Upper lobe of left lung (tissue), 4 donors: Measurements from ENCODE around the gene DAZAP1.

Experiments
- EP300 ChIP-seq, 4 donors: sonication (generic); formaldehyde crosslinking; IDR thresholded peaks; one replicate each; pipeline ENCODE4 v1.5.1; 2017; ENCODE audit warnings: antibody characterized with exemption in 4 of 4, control low read depth in 2 of 4
- POLR2A ChIP-seq, 4 donors: fragments of 450-650 bp; IDR thresholded peaks; one replicate each; pipeline ENCODE4 v1.5.1; 2016 to 2017; ENCODE audit warnings: antibody characterized with exemption in 4 of 4, mild to moderate bottlenecking in 2 of 4
- POLR2AphosphoS5 ChIP-seq, 2 donors: sonication (generic); formaldehyde crosslinking; IDR thresholded peaks; one replicate each; pipeline ENCODE4 v1.5.1; 2017; ENCODE audit warnings: antibody characterized with exemption in 2 of 2
- TF ChIP-seq, protein P1 (sequence below), 6 experiments: fragments of 450-650 bp in 4 of 6; fragments of 200-600 bp in 2 of 6; sonication (generic) in 2 of 6; IDR thresholded peaks; one replicate each; pipeline ENCODE4 v1.5.1; 2016 to 2019; ENCODE audit warnings: antibody characterized with exemption in 6 of 6

DNA sequence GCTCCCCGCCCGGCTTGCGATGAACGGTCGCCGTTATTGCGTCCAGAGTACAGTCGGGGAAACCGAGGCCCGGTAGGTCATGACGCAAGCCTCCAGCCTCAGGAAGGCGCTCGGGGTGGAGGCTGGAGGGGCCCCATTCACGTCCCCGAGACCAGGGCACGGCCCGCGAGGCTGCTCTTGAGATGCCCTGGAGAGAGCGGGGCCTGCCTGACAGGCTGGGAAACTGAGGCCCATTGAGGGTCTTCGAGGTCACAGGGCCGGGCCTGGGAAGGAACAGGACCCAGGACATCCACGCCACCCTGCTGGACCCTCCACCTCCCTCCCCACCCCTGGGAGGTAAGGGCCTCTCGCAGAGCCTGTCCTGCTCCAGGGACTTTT, 23.3 kb upstream of the DAZAP1 start:
- TF ChIP-seq, protein P1, sequence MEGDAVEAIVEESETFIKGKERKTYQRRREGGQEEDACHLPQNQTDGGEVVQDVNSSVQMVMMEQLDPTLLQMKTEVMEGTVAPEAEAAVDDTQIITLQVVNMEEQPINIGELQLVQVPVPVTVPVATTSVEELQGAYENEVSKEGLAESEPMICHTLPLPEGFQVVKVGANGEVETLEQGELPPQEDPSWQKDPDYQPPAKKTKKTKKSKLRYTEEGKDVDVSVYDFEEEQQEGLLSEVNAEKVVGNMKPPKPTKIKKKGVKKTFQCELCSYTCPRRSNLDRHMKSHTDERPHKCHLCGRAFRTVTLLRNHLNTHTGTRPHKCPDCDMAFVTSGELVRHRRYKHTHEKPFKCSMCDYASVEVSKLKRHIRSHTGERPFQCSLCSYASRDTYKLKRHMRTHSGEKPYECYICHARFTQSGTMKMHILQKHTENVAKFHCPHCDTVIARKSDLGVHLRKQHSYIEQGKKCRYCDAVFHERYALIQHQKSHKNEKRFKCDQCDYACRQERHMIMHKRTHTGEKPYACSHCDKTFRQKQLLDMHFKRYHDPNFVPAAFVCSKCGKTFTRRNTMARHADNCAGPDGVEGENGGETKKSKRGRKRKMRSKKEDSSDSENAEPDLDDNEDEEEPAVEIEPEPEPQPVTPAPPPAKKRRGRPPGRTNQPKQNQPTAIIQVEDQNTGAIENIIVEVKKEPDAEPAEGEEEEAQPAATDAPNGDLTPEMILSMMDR (IDR thresholded peaks at IDR 0.05), result no peak
- no peak for TF ChIP-seq EP300 (IDR thresholded peaks at IDR 0.05)
- TF ChIP-seq POLR2A (IDR thresholded peaks at IDR 0.05), result no peak
- no peak for TF ChIP-seq POLR2AphosphoS5 (IDR thresholded peaks at IDR 0.05)
